Tibial nerve (tissue), 3 donors: ENCODE measurements around the gene MSI2.

Experiments
- POLR2A ChIP-seq, 2 donors: fragments of 450-650 bp; IDR thresholded peaks; one replicate each; pipeline ENCODE4 v1.6.1; 2017; ENCODE audit warnings: antibody characterized with exemption in 2 of 2, mild to moderate bottlenecking in 2 of 2, moderate library complexity in 2 of 2
- TF ChIP-seq, protein P1 (sequence below), 5 experiments: fragments of 200-600 bp in 3 of 5; fragments of 450-650 bp in 2 of 5; sonication (generic) in 3 of 5; IDR thresholded peaks; one replicate each; pipeline ENCODE4 v1.5.1; 2016 to 2019; ENCODE audit warnings: antibody characterized with exemption in 5 of 5, mild to moderate bottlenecking in 3 of 5, moderate library complexity in 2 of 5

- TF ChIP-seq POLR2A (IDR thresholded peaks at IDR 0.05) = no peak
- TF ChIP-seq, protein P1, sequence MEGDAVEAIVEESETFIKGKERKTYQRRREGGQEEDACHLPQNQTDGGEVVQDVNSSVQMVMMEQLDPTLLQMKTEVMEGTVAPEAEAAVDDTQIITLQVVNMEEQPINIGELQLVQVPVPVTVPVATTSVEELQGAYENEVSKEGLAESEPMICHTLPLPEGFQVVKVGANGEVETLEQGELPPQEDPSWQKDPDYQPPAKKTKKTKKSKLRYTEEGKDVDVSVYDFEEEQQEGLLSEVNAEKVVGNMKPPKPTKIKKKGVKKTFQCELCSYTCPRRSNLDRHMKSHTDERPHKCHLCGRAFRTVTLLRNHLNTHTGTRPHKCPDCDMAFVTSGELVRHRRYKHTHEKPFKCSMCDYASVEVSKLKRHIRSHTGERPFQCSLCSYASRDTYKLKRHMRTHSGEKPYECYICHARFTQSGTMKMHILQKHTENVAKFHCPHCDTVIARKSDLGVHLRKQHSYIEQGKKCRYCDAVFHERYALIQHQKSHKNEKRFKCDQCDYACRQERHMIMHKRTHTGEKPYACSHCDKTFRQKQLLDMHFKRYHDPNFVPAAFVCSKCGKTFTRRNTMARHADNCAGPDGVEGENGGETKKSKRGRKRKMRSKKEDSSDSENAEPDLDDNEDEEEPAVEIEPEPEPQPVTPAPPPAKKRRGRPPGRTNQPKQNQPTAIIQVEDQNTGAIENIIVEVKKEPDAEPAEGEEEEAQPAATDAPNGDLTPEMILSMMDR (IDR thresholded peaks at IDR 0.05) = no peak
Measured at GRCh38 chr17:57715981-57716380, 459.7 kb downstream of the MSI2 start.
